Measurements from ENCODE around the gene FREM1.

- TF ChIP-seq POLR2A (IDR thresholded peaks at IDR 0.05) (no peak), CTCF (IDR thresholded peaks at IDR 0.05) (no peak), POLR2AphosphoS5 (IDR thresholded peaks at IDR 0.05) (no peak)
Observed at GRCh38 chr9:14752871-14753270, 157.4 kb downstream of the FREM1 start.
